Common myeloid progenitor, CD34-positive (primary cell): ENCODE data around the gene CELSR1.
A peak's percentile ranks its signal among the peaks of the same experiment; 100 is the strongest.

Experiments
- CTCF ChIA-PET: fragments of 350-600 bp; sonication (Branson Sonifier 250); formaldehyde crosslinking; loops from one replicate; lab custom pipeline; 2021; ENCODE audit warnings: antibody characterized with exemption; lab: Charles Lee
- POLR2A ChIA-PET: fragments of 350-600 bp; sonication (Branson Sonifier 250); formaldehyde crosslinking; loops from one replicate; lab custom pipeline; 2021; ENCODE audit warnings: antibody characterized with exemption; lab: Charles Lee
- DNase-seq, 3 donors: peaks; one replicate each; pipeline versions ENCODE4 v3.0.0 to v3.0.0-alpha.2; 2013
- H3K27ac ChIP-seq, 2 experiments: 1 replicate in 1 of 2; 2 replicates in 1 of 2; pipeline ENCODE4 v1.7.0; 2013; ENCODE audit warnings: inconsistent platforms in 2 of 2, low read length in 2 of 2, mild to moderate bottlenecking in 2 of 2, low read depth in 1 of 2, moderate library complexity in 1 of 2; ENCODE audit not compliant: severe bottlenecking in 2 of 2, insufficient read depth in 1 of 2, poor library complexity in 1 of 2
- H3K27me3 ChIP-seq, 5 experiments: replicated peaks in 2 of 5; 1 replicate in 3 of 5; 2 replicates in 2 of 5; pipeline versions ENCODE4 v1.6.1 to v1.7.0; 2013; ENCODE audit warnings: low read length in 4 of 5, mild to moderate bottlenecking in 2 of 5, moderate library complexity in 2 of 5, inconsistent platforms in 1 of 5; ENCODE audit not compliant: insufficient read depth in 5 of 5, control insufficient read depth in 4 of 5
- H3K36me3 ChIP-seq, 4 experiments: 1 replicate in 2 of 4; 2 replicates in 2 of 4; pipeline versions ENCODE4 v1.6.1 to v1.7.0; 2013; ENCODE audit warnings: low read length in 3 of 4, control low read depth in 1 of 4, mild to moderate bottlenecking in 1 of 4; ENCODE audit not compliant: control insufficient read depth in 4 of 4, insufficient read depth in 4 of 4
- H3K4me1 ChIP-seq, 4 experiments: 1 replicate in 3 of 4; 2 replicates in 1 of 4; pipeline versions ENCODE4 v1.6.1 to v1.7.1; 2013; ENCODE audit warnings: low read length in 3 of 4, mild to moderate bottlenecking in 3 of 4, control low read depth in 1 of 4, inconsistent platforms in 1 of 4, moderate library complexity in 1 of 4; ENCODE audit not compliant: control insufficient read depth in 4 of 4, insufficient read depth in 4 of 4; ENCODE audit errors: control extremely low read depth in 1 of 4
- H3K4me3 ChIP-seq, 7 experiments: 1 replicate in 4 of 7; 2 replicates in 3 of 7; pipeline versions ENCODE4 v1.5.1 to v1.7.0; 2013; ENCODE audit warnings: mild to moderate bottlenecking in 7 of 7, low read length in 6 of 7, moderate library complexity in 6 of 7, inconsistent platforms in 2 of 7, low read depth in 2 of 7, control low read depth in 1 of 7; ENCODE audit not compliant: insufficient read depth in 4 of 7, control insufficient read depth in 1 of 7; ENCODE audit errors: extremely low read depth in 1 of 7
- H3K9me3 ChIP-seq, 5 experiments: 1 replicate in 4 of 5; 2 replicates in 1 of 5; pipeline versions ENCODE4 v1.6.1 to v1.7.1; 2013; ENCODE audit warnings: low read length in 4 of 5, mild to moderate bottlenecking in 2 of 5, inconsistent platforms in 1 of 5, low read depth in 1 of 5, moderate library complexity in 1 of 5; ENCODE audit not compliant: control insufficient read depth in 4 of 5, insufficient read depth in 2 of 5; ENCODE audit errors: control extremely low read depth in 1 of 5
- WGBS: methylation state at CpG from one replicate; pipeline ENCODE4 v1.1.5; 2013; ENCODE audit not compliant: insufficient coverage; 5-methylcytosine and 5-hydroxymethylcytosine counted together

The CELSR1 gene

GRCh38 chr22:46418827-46419226 lies 118.6 kb downstream of the CELSR1 start:
- CTCF ChIA-PET: interaction anchor here (0.8 kb wide), 1 partner anchor 123 kb away, joined by 3 read pairs; no protein-coding TSS in a partner anchor
- POLR2A ChIA-PET: no interaction called here

GRCh38 chr22:46417769-46418168 lies 119.7 kb downstream of the CELSR1 start:
- WGBS: 64% methylated on average over 6 of the region's 7 CpGs
- no peak overlapping the region for H3K27ac ChIP-seq
- peaks cover 0 to 3% (median 2%) of the 10 kb centered on the region in 5 experiments for H3K27me3 ChIP-seq
- H3K4me1 ChIP-seq: peaks cover 0 to 3% (median under 1%) of the 10 kb centered on the region in 4 experiments
- DNase-seq: no peak
- no peaks in the 10 kb centered on the region for H3K36me3 ChIP-seq
- no peaks in the 10 kb centered on the region for H3K9me3 ChIP-seq
- H3K4me3 ChIP-seq: no peak overlapping the region
- POLR2A ChIA-PET: no interaction called here
- CTCF ChIA-PET: interaction anchor here (1.0 kb wide), 1 partner anchor 11 kb away, joined by 3 read pairs; no protein-coding TSS in a partner anchor

More at GRCh38 chr22:46418827-46419226, 118.6 kb downstream of the CELSR1 start:
- Histone ChIP-seq H3K4me3 (no peak overlapping the region), H3K4me1 (peaks cover 0 to 3% (median under 1%) of the 10 kb centered on the region in 4 experiments), H3K36me3 (no peaks in the 10 kb centered on the region), H3K9me3 (no peaks in the 10 kb centered on the region), H3K27me3 (peaks cover 0 to 3% (median 0%) of the 10 kb centered on the region in 5 experiments), H3K27ac (no peak overlapping the region)
- DNase-seq: no peak
- WGBS: 83% methylated on average over 10 of the region's 11 CpGs

- H3K4me1 ChIP-seq: peaks cover 0 to 3% (median under 1%) of the 10 kb centered on the region in 4 experiments
- H3K4me3 ChIP-seq: no peak overlapping the region
- CTCF ChIA-PET: no interaction called here
- POLR2A ChIA-PET: no interaction called here
- peaks cover 0 to 3% (median 2%) of the 10 kb centered on the region in 5 experiments for H3K27me3 ChIP-seq
- WGBS: 91% methylated on average over 19 of the region's 24 CpGs
- H3K27ac ChIP-seq: no peak overlapping the region
- H3K36me3 ChIP-seq: no peaks in the 10 kb centered on the region
- H3K9me3 ChIP-seq: no peaks in the 10 kb centered on the region
- no peak for DNase-seq
Measured at GRCh38 chr22:46416891-46417580, 120.4 kb downstream of the CELSR1 start.

- 85% methylated on average over 9 of the region's 14 CpGs for WGBS
- DNase-seq: no peak
Measured at GRCh38 chr22:46416520-46416871, 120.9 kb downstream of the CELSR1 start.

GRCh38 chr22:46415776-46416519 lies 121.5 kb downstream of the CELSR1 start:
- no peak overlapping the region for H3K27ac ChIP-seq
- POLR2A ChIA-PET: no interaction called here
- CTCF ChIA-PET: no interaction called here
- 94% methylated on average over 25 of the region's 30 CpGs for WGBS
- peaks cover 0 to 3% (median 2%) of the 10 kb centered on the region in 5 experiments for H3K27me3 ChIP-seq
- DNase-seq: no peak
- no peaks in the 10 kb centered on the region for H3K36me3 ChIP-seq
- H3K9me3 ChIP-seq: no peaks in the 10 kb centered on the region
- H3K4me3 ChIP-seq: no peak overlapping the region
- H3K4me1 ChIP-seq: peaks cover 0 to 3% (median under 1%) of the 10 kb centered on the region in 4 experiments

More at GRCh38 chr22:46416520-46416871, 120.9 kb downstream of the CELSR1 start:
- POLR2A ChIA-PET: no interaction called here
- CTCF ChIA-PET: no interaction called here
- Histone ChIP-seq H3K27ac (no peak overlapping the region), H3K9me3 (no peaks in the 10 kb centered on the region), H3K36me3 (no peaks in the 10 kb centered on the region), H3K4me1 (peaks cover 0 to 3% (median under 1%) of the 10 kb centered on the region in 4 experiments), H3K4me3 (no peak overlapping the region), H3K27me3 (peaks cover 0 to 3% (median 2%) of the 10 kb centered on the region in 5 experiments)

GRCh38 chr22:46414704-46415103 lies 122.7 kb downstream of the CELSR1 start:
- Histone ChIP-seq H3K9me3 (no peaks in the 10 kb centered on the region), H3K27ac (no peak overlapping the region), H3K4me3 (no peak overlapping the region), H3K36me3 (no peaks in the 10 kb centered on the region), H3K4me1 (peaks cover 0 to 3% (median under 1%) of the 10 kb centered on the region in 4 experiments), H3K27me3 (peaks cover 0 to 3% (median 2%) of the 10 kb centered on the region in 5 experiments)
- ChIA-PET POLR2A (no interaction called here), CTCF (no interaction called here)
- peak in 2 of 3 donors; percentile 69 to 73 for DNase-seq
- 68% methylated on average over 15 of the region's 19 CpGs for WGBS
